ENCODE data around the gene SUN1. TPM values are rescaled to one million over a fixed set of nuclear protein-coding genes. Genes with fewer than 3 reads are reported as not detected.
A peak's percentile ranks its signal among the peaks of the same experiment; 100 is the strongest.

Gene SUN1
- total and polyA plus RNA-seq, 2 of the 8 experiments (the other 6 are each of a cell fraction or from before 2014, with no cell fraction given), result 108 to 158 TPM

DNA sequence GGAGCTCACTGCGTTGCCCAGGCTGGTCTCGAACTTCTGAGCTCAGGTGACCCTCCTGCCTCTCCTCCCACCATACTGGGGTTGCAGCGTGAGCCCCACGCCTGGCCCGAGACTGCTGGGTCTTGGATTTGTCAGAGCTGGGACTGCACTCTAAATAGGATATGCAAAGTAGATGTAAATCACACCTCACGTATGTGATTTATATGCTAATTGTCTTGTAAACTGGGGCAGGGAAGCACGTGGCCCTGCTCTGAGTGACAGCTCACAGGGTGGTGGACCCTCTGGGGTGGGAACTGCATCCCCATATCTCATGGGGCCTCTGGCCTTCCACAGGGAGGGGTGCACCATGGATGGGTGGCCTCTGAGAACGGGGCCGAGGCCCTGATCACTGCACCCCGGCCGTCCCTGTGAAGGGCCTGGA is 78.2 kb downstream of the SUN1 start:
- FAIRE-seq, result no peak
- Histone ChIP-seq H2BK5ac (ENCODE audit: low read depth, low read length) (no peak overlapping the region), H3K4me2 (ENCODE audit: insufficient read depth in 1 of 2, low read depth in 2 of 2, low read length in 2 of 2) (no peak overlapping the region), H3K79me2 (ENCODE audit: control insufficient read depth in 1 of 2, insufficient read depth in 2 of 2, low read length in 2 of 2) (no peaks in the 10 kb centered on the region), H3K14ac (ENCODE audit: insufficient read length) (no peak overlapping the region), H2BK12ac (ENCODE audit: low read depth, low read length) (peak overlapping the region; percentile 29; the same call in 1 of the 2 replicates), H2BK15ac (ENCODE audit: low read length) (no peak overlapping the region), H3K9ac (replicated peaks in 1 of 4; ENCODE audit: extremely low read depth in 1 of 4, low read depth in 3 of 4, low read length in 3 of 4) (0 out of 7 replicates have a peak overlapping the region, but pooled peaks of 1 of the 4 experiments have one; percentile 11), H2AFZ (ENCODE audit: low read length) (no peak overlapping the region), H3K4me1 (replicated peaks in 1 of 4; ENCODE audit: control insufficient read depth in 3 of 4, insufficient read depth in 4 of 4, low read length in 3 of 4) (peaks cover 0 to 12% (median 2%) of the 10 kb centered on the region in 4 experiments; a peak in 3 of 7 replicates), H2BK120ac (replicated peaks; ENCODE audit: low read depth, low read length) (no peak overlapping the region), H2BK20ac (ENCODE audit: low read length) (no peak overlapping the region), H3K23ac (ENCODE audit: insufficient read length) (no peak overlapping the region), H4K91ac (replicated peaks; ENCODE audit: insufficient read length, low read length) (no peak overlapping the region), H4K8ac (ENCODE audit: extremely low read depth, insufficient read depth, low read length) (no peak overlapping the region), H3K36me3 (ENCODE audit: control insufficient read depth in 2 of 4, insufficient read depth in 4 of 4, low read length in 3 of 4) (no peaks in the 10 kb centered on the region), H3K18ac (ENCODE audit: extremely low read depth, low read length) (no peak overlapping the region), H3K56ac (replicated peaks; ENCODE audit: insufficient read length, low read depth, low read length) (no peak overlapping the region), H3K4me3 (ENCODE audit: extremely low read depth in 1 of 4, insufficient read depth in 2 of 4, low read depth in 3 of 4, low read length in 4 of 4) (no peak overlapping the region), H2AK5ac (ENCODE audit: low read depth, low read length) (no peak overlapping the region), H3K9me3 (ENCODE audit: insufficient read depth in 2 of 2, low read depth in 1 of 2, low read length in 1 of 2) (no peaks in the 10 kb centered on the region), H4K5ac (ENCODE audit: insufficient read length, low read depth, low read length) (no peak overlapping the region), H3K27me3 (replicated peaks in 1 of 4; ENCODE audit: control insufficient read depth in 3 of 4, extremely low read depth in 1 of 4, insufficient read depth in 3 of 4, low read length in 3 of 4) (peaks cover 0 to 8% (median 7%) of the 10 kb centered on the region in 4 experiments; a peak in 4 of 7 replicates), H3K4ac (replicated peaks; ENCODE audit: insufficient read length, low read depth, low read length) (no peak overlapping the region), H3K23me2 (ENCODE audit: low read depth, low read length) (no peaks in the 10 kb centered on the region; the same call in 1 of the 2 replicates), H3K27ac (ENCODE audit: low read depth, low read length) (no peak overlapping the region), H3K79me1 (ENCODE audit: low read depth, low read length) (no peaks in the 10 kb centered on the region), H4K20me1 (replicated peaks in 1 of 2; ENCODE audit: control insufficient read depth in 1 of 2, insufficient read depth in 2 of 2, low read length in 2 of 2) (peaks cover 0 to 3% of the 10 kb centered on the region in 2 experiments)
- POLR2A ChIA-PET (ENCODE audit: partially characterized antibody), result interaction anchor here (1.2 kb wide), 1 partner anchor 34 kb away, joined by 3 read pairs; no protein-coding TSS in a partner anchor
- DNase-seq (ENCODE audit: low read depth in 1 of 2, low spot score in 2 of 2), result no peak
- CTCF ChIA-PET (ENCODE audit: partially characterized antibody), result interaction anchor here (0.7 to 6.3 kb wide), 13 partner anchors 9 to 295 kb away, joined by 3 to 36 read pairs (median 5); partner anchors contain the start of gene CYP2W1
- WGBS, 2 experiments (ENCODE audit: extremely low coverage in 1 of 2, insufficient coverage in 1 of 2, insufficient read length in 1 of 2, insufficient replicate concordance in 2 of 2, low coverage in 1 of 2, low lambda C conversion rate in 2 of 2, missing lambda C conversion rate in 1 of 2), result 84% methylated on average over 11 of the region's 11 CpGs; no CpG with 5 or more reads in 1 of the 2 experiments
- TF ChIP-seq SP2 (IDR thresholded peaks at IDR 0.05; ENCODE audit: low read length) (no peak), CBX5 (IDR thresholded peaks at IDR 0.05; ENCODE audit: low read depth, low read length) (no peak), CBX8 (IDR thresholded peaks at IDR 0.05; ENCODE audit: borderline replicate concordance, low read depth, low read length) (no peak), PHF8 (conservative IDR thresholded peaks at IDR 0.05; ENCODE audit: low read depth, low read length) (no peak), JUND (IDR thresholded peaks at IDR 0.05; ENCODE audit: low read length) (no peak), RAD21 (IDR thresholded peaks at IDR 0.05 in 1 of 2, conservative IDR thresholded peaks at IDR 0.05 in 1 of 2; ENCODE audit: low read depth in 2 of 2, low read length in 2 of 2) (no peak), KDM4A (IDR thresholded peaks at IDR 0.05; ENCODE audit: low read depth, low read length, severe bottlenecking) (no peak), NRF1 (IDR thresholded peaks at IDR 0.05; ENCODE audit: low read depth, low read length) (no peak), BRCA1 (IDR thresholded peaks at IDR 0.05; ENCODE audit: low read depth, low read length) (no peak)
